ENCODE data around the gene CDCA8. TPM values are rescaled to one million over a fixed set of nuclear protein-coding genes. Genes with fewer than 3 reads are reported as not detected.

Gene CDCA8
- total and polyA plus RNA-seq, 2 of the 4 experiments (the other 2 are of a cell fraction), result 5.9 to 25.7 TPM

DNA sequence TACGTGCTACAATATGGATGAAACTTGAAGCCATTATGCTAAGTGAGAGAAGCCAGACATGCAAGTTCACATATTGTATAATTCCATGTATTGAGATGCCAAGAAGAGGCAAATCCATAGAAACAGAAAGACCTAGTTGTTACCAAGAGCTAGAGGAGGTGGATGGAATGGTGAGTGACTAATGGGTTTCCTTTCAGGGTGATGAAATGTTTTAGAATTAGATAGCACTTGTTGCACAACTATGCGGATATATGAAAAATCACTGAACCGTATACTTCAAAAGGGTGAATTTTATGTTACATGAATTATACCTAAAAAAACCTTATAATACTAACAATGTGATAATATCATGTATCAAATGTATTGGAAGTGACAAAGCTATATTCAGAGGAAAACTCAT lies 54.5 kb downstream of the CDCA8 start:
- H4K5ac ChIP-seq (ENCODE audit: low read depth, low read length), result no peak overlapping the region
- H3K9ac ChIP-seq (ENCODE audit: low read depth, low read length), result no peak overlapping the region
- no peaks in the 10 kb centered on the region for H3K9me1 ChIP-seq (ENCODE audit: insufficient read depth, low read length)
- in situ Hi-C loops (cut with MboI; ENCODE audit: low sequenced_read_pairs) (no loop called here), intact Hi-C loops (cut with micrococcal nuclease) (no loop called here), dilution Hi-C loops (cut with HindIII; ENCODE audit: low sequenced_read_pairs, unreplicated experiment) (no loop called here)
- no peaks in the 10 kb centered on the region for H3K9me3 ChIP-seq (ENCODE audit: control insufficient read depth, insufficient read depth, low read length)
- no peaks in the 10 kb centered on the region; the same call in 1 of the 2 replicates for H3K27me3 ChIP-seq (ENCODE audit: control insufficient read depth, insufficient read depth, low read length)
- no peak overlapping the region for H3K27ac ChIP-seq (ENCODE audit: insufficient read depth, low read length)
- H3K36me3 ChIP-seq (ENCODE audit: control insufficient read depth, insufficient read depth, low read length), result no peaks in the 10 kb centered on the region
- WGBS, 2 experiments (ENCODE audit: extremely low coverage in 2 of 2, insufficient read length in 1 of 2), result no CpG with 5 or more reads among the region's 3 CpGs
- H3K18ac ChIP-seq (ENCODE audit: low read depth, low read length), result no peak overlapping the region
- ChIA-PET POLR2A (ENCODE audit: unreplicated experiment) (no interaction called here), CTCF (no interaction called here)
- no peak overlapping the region for H2AK5ac ChIP-seq (ENCODE audit: low read depth, low read length)
- H2BK20ac ChIP-seq (ENCODE audit: low read depth, low read length), result no peak overlapping the region
- H2BK5ac ChIP-seq (ENCODE audit: low read depth, low read length, poor library complexity, severe bottlenecking), result no peak overlapping the region
- no peak overlapping the region for H2BK15ac ChIP-seq (ENCODE audit: low read depth, low read length)
- no peak for TF ChIP-seq RCOR1 (IDR thresholded peaks at IDR 0.05; ENCODE audit: insufficient replicate concordance, low read length)
- TF ChIP-seq CEBPB (IDR thresholded peaks at IDR 0.05; ENCODE audit: low read depth, low read length), result 0 out of 2 replicates have a peak, but pooled peaks have one; percentile 18
- TF ChIP-seq, protein P1, sequence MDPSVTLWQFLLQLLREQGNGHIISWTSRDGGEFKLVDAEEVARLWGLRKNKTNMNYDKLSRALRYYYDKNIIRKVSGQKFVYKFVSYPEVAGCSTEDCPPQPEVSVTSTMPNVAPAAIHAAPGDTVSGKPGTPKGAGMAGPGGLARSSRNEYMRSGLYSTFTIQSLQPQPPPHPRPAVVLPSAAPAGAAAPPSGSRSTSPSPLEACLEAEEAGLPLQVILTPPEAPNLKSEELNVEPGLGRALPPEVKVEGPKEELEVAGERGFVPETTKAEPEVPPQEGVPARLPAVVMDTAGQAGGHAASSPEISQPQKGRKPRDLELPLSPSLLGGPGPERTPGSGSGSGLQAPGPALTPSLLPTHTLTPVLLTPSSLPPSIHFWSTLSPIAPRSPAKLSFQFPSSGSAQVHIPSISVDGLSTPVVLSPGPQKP (IDR thresholded peaks at IDR 0.05; ENCODE audit: borderline replicate concordance, low read depth, low read length), result no peak
- H4K8ac ChIP-seq (ENCODE audit: low read depth in 2 of 2, low read length in 2 of 2), result no peak overlapping the region
- no peaks in the 10 kb centered on the region for H3K4me1 ChIP-seq (ENCODE audit: control insufficient read depth, insufficient read depth, low read length)
- no peak overlapping the region for H3K4me3 ChIP-seq (ENCODE audit: insufficient read depth, low read depth, low read length)
- ATAC-seq (ENCODE audit: low read depth) (no peak), DNase-seq (no peak)
- H3K4me2 ChIP-seq (ENCODE audit: low read depth, low read length), result no peak overlapping the region
- BruUV-seq (replicated peaks), result no TSS peak
- no peak overlapping the region for H3K56ac ChIP-seq (ENCODE audit: extremely low read depth, insufficient read depth, low read length)
- no peak overlapping the region for H2AFZ ChIP-seq (replicated peaks; ENCODE audit: low read length, poor library complexity)
- H4K91ac ChIP-seq (ENCODE audit: insufficient read depth, low read depth, low read length), result no peak overlapping the region
- H4K20me1 ChIP-seq (ENCODE audit: insufficient read depth, low read length), result no peaks in the 10 kb centered on the region
- H3K23ac ChIP-seq (ENCODE audit: low read depth, low read length), result no peak overlapping the region
- H3K79me1 ChIP-seq (ENCODE audit: low read depth in 1 of 2, low read length in 2 of 2), result no peaks in the 10 kb centered on the region
- no peak overlapping the region for H2BK120ac ChIP-seq (ENCODE audit: low read depth, low read length)
- H2AK9ac ChIP-seq (replicated peaks; ENCODE audit: low read depth, low read length, poor library complexity), result no peak overlapping the region
- no peak overlapping the region for H3K4ac ChIP-seq (ENCODE audit: low read depth, low read length)
- no peak overlapping the region for H3K14ac ChIP-seq (replicated peaks; ENCODE audit: low read depth, low read length)

All from IMR-90 (cell line).